Measurements from ENCODE around the gene PDLIM1.

PDLIM1 gene

DNA sequence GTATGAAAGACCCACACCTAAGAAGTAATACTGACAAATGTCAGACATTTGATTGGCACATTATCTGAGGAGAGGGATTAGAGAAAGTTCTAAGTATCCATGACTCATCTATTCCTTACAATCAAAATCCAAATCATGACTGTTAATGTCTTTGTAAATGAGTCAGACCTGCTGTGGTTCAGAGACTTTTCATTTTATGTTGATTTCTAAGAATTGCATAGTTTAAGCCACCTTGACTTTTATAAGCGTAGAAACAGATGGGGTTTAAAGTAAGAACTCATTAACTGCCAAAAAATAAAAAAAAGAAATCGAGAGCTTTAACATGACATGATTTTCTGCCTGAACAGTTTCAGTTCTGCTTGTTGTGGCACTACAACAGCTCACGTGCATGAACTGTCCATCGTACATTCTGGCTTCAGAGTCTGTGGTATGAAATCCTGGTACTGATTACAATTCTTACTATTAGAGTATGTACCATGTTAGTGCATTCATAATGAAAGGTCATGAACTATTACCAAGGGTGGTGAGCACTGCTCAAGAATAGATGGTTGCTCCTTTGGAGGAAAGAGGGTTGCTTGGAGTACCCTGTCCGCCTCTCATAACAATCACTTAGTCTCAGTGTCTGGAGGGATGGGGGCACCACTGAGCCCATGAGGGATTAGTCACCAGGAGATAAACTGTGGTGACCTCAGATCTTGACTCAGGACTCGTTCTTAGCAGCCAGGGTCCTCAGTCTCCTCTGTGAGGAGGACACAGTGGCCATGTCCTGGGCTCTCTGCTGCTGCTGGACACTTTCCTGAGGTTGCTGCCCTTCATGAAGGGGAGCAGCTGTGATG is 54.5 kb downstream of the PDLIM1 start:
- no peak overlapping the region for H3K27ac ChIP-seq (replicated peaks)
- TF ChIP-seq POLR2AphosphoS5 (IDR thresholded peaks at IDR 0.05; ENCODE audit: low read depth) (no peak), SPI1 (IDR thresholded peaks at IDR 0.05; ENCODE audit: borderline replicate concordance, low read depth) (no peak), GABPA (IDR thresholded peaks at IDR 0.05; ENCODE audit: low read depth) (no peak)
- TF ChIP-seq, protein P1, sequence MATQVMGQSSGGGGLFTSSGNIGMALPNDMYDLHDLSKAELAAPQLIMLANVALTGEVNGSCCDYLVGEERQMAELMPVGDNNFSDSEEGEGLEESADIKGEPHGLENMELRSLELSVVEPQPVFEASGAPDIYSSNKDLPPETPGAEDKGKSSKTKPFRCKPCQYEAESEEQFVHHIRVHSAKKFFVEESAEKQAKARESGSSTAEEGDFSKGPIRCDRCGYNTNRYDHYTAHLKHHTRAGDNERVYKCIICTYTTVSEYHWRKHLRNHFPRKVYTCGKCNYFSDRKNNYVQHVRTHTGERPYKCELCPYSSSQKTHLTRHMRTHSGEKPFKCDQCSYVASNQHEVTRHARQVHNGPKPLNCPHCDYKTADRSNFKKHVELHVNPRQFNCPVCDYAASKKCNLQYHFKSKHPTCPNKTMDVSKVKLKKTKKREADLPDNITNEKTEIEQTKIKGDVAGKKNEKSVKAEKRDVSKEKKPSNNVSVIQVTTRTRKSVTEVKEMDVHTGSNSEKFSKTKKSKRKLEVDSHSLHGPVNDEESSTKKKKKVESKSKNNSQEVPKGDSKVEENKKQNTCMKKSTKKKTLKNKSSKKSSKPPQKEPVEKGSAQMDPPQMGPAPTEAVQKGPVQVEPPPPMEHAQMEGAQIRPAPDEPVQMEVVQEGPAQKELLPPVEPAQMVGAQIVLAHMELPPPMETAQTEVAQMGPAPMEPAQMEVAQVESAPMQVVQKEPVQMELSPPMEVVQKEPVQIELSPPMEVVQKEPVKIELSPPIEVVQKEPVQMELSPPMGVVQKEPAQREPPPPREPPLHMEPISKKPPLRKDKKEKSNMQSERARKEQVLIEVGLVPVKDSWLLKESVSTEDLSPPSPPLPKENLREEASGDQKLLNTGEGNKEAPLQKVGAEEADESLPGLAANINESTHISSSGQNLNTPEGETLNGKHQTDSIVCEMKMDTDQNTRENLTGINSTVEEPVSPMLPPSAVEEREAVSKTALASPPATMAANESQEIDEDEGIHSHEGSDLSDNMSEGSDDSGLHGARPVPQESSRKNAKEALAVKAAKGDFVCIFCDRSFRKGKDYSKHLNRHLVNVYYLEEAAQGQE (IDR thresholded peaks at IDR 0.05; ENCODE audit: insufficient replicate concordance, low read depth), result no peak
- TF ChIP-seq, protein P2, sequence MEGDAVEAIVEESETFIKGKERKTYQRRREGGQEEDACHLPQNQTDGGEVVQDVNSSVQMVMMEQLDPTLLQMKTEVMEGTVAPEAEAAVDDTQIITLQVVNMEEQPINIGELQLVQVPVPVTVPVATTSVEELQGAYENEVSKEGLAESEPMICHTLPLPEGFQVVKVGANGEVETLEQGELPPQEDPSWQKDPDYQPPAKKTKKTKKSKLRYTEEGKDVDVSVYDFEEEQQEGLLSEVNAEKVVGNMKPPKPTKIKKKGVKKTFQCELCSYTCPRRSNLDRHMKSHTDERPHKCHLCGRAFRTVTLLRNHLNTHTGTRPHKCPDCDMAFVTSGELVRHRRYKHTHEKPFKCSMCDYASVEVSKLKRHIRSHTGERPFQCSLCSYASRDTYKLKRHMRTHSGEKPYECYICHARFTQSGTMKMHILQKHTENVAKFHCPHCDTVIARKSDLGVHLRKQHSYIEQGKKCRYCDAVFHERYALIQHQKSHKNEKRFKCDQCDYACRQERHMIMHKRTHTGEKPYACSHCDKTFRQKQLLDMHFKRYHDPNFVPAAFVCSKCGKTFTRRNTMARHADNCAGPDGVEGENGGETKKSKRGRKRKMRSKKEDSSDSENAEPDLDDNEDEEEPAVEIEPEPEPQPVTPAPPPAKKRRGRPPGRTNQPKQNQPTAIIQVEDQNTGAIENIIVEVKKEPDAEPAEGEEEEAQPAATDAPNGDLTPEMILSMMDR (IDR thresholded peaks at IDR 0.05; ENCODE audit: insufficient read depth, low read length), result no peak

DNA sequence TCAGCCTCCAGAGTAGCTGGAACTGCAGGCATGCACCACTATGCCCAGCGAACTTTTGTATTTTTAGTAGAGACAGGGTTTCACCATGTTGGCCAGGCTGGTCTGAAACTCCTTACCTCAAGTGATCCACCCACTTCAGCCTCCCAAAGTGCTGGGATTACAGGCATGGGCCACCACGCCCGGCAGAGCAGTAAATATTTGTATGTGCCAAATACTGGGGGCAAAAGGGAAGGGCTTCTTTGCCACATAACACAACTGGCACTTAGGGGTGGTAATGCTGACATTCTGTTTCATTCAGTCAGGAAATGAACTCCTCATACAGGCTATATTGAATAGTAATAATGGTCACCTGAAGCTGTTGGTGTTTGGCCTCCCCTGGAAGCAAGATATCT is 55.1 kb downstream of the PDLIM1 start:
- DNase-seq (ENCODE audit: low read depth in 1 of 2, low spot score in 1 of 2), result no peak
- Histone ChIP-seq H3K4me3 (replicated peaks; ENCODE audit: insufficient read depth, low read length) (no peak overlapping the region), H3K27me3 (ENCODE audit: insufficient read depth, poor library complexity, severe bottlenecking) (no peaks in the 10 kb centered on the region), H3K27ac (replicated peaks) (no peak overlapping the region)
- TF ChIP-seq, protein P2 (IDR thresholded peaks at IDR 0.05; ENCODE audit: insufficient read depth, low read length), result no peak
- TF ChIP-seq GABPA (IDR thresholded peaks at IDR 0.05; ENCODE audit: low read depth), result no peak
- TF ChIP-seq, protein P1 (IDR thresholded peaks at IDR 0.05; ENCODE audit: insufficient replicate concordance, low read depth), result no peak
- no peak for TF ChIP-seq POLR2AphosphoS5 (IDR thresholded peaks at IDR 0.05; ENCODE audit: low read depth)
- no peak for TF ChIP-seq SPI1 (IDR thresholded peaks at IDR 0.05; ENCODE audit: borderline replicate concordance, low read depth)

More for the DNA sequence above, 54.5 kb downstream of the PDLIM1 start:
- Histone ChIP-seq H3K27me3 (ENCODE audit: insufficient read depth, poor library complexity, severe bottlenecking) (no peaks in the 10 kb centered on the region), H3K4me3 (replicated peaks; ENCODE audit: insufficient read depth, low read length) (no peak overlapping the region)
- no peak for DNase-seq (ENCODE audit: low read depth in 1 of 2, low spot score in 1 of 2)

DNA sequence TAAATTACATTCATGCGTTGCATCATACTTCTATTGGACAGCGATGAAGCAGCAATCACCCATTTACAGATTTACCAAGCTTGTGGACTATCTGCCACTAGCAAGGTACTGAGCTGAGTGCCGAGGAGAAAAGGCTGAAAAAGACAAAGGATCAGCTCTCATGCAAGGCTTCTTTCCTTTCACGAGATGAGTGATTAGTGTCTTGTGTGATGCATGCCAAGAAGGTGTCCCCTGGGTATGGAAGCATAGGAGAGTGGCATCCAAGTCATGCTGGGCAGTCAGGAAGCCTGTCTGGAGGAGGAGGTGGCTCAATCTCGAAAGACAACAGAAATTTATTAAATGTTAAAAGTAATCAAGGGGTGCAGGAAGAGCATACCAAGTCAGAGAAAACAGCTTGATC is 55.9 kb downstream of the PDLIM1 start:
- no peak for DNase-seq (ENCODE audit: low read depth in 1 of 2, low spot score in 1 of 2)
- H3K27ac ChIP-seq (replicated peaks), result no peak overlapping the region
- H3K4me3 ChIP-seq (replicated peaks; ENCODE audit: insufficient read depth, low read length), result no peak overlapping the region
- no peaks in the 10 kb centered on the region for H3K27me3 ChIP-seq (ENCODE audit: insufficient read depth, poor library complexity, severe bottlenecking)
- TF ChIP-seq, protein P2 (IDR thresholded peaks at IDR 0.05; ENCODE audit: insufficient read depth, low read length), result no peak
- TF ChIP-seq SPI1 (IDR thresholded peaks at IDR 0.05; ENCODE audit: borderline replicate concordance, low read depth), result no peak
- TF ChIP-seq, protein P1 (IDR thresholded peaks at IDR 0.05; ENCODE audit: insufficient replicate concordance, low read depth), result no peak
- no peak for TF ChIP-seq POLR2AphosphoS5 (IDR thresholded peaks at IDR 0.05; ENCODE audit: low read depth)
- no peak for TF ChIP-seq GABPA (IDR thresholded peaks at IDR 0.05; ENCODE audit: low read depth)

Data from HL-60 (cell line).